Measurements from ENCODE around the gene PSRC1.

Gene PSRC1

DNA sequence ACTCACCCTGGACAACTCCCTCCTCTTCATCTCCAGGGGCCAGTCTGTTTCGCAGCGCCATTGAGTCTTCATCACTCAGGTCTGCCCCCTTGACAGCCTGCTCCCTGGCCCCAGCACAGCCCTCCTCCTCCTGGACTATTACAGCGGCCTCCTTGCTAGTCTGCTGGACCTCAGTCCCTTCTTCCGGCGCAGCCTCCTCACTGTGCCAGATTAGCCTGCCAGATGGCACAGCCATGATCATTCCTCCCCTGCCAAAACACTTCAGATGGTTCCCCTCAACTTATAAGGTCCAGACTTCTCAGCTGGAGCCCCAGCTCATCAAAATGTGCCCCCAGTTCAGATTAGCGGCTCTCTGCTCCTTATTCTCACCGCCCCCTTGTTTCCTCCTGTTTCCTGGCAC lies 40.6 kb downstream of the PSRC1 start:
- DNase-seq = no peak

DNA sequence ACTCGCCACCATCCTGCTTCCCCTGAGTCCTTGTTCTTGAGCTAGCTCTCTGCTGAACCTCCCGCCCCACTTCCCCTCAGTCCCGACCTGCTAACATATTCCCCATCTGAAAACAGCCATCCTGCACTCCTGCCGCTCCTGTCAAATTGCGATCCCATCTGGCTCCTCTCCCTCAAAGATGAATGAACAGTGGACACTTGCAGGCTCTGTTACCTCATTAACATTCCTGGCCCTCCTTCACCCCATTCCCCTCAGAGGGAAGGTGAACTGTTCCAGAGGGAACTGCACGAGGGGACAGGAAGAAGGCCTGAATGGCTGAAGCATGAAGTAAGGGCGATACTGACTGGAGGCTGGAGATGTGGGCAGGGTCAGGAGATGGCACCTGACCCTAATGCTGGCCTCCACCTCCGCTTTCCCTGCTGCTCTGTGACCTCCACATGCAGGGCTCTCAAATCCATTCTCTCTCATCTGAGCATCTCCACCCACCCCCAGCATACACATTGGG lies 41.1 kb downstream of the PSRC1 start:
- DNase-seq = no peak

DNA sequence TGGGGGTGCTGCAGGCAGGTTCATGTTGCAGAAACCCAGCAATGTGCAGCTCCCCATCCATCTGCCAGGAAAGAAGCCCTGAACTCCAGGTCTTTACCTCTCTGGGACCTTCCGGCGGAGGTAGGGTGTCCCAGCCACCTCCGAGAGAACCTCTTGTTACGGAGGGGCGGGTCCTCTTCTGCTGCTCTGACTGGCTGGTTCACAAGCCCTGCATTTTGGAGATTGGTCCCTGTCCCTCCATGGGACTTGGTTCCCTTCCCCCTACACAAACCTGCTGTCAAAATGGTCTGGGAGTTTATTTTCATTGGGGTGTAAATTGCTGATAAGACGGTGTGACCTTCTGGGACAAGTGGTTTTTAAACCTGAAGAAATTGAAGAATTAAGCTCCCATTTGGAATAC lies 41.6 kb downstream of the PSRC1 start:
- no peak for DNase-seq

DNA sequence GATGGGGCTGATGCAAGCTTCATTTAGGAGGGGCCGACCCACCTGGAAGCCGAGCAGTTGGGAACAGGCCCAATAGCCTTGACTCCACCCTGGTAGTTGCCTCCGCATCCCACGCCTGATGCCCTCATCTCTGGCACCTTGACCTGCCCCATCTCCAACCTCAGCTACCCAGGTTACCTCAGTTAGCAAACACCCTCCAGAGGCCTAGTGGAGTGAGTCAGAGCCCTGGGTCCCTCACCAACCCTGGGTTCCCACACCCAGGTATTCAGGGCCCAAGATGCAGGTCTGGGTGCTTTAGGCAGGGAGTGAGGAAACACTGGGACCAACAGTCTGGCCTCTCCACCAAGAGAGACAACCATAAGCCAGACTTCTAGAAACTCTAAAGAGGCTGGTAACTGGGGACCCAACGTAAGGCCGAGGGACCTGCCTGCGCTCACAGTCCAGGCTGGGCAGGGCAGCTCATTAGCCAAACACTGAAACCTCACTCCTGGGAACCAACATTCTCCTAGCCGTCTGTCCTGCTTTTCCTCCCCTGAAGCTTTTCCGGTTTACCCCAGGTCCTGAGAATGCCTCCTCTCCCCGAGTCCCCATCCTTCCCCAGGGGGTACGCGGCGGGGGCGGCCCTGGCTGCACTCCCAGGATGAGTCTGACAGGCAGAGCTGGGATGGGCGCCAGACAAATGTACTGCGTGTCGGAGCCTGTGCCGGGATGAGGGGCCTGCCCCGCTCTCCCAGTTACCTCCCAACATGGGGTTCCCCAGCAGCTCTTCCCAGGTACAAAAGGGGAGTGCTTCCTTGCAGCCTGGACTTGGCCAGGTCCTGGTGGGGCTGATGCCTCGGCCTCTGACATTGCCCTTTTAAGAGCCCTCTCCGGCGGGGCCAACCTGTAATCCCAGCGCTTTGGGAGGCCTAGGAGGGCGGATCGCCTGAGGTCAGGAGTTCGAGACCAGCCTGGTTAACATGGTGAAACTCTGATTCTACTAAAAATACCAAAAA lies 42.5 kb downstream of the PSRC1 start:
- no peak for DNase-seq

DNA sequence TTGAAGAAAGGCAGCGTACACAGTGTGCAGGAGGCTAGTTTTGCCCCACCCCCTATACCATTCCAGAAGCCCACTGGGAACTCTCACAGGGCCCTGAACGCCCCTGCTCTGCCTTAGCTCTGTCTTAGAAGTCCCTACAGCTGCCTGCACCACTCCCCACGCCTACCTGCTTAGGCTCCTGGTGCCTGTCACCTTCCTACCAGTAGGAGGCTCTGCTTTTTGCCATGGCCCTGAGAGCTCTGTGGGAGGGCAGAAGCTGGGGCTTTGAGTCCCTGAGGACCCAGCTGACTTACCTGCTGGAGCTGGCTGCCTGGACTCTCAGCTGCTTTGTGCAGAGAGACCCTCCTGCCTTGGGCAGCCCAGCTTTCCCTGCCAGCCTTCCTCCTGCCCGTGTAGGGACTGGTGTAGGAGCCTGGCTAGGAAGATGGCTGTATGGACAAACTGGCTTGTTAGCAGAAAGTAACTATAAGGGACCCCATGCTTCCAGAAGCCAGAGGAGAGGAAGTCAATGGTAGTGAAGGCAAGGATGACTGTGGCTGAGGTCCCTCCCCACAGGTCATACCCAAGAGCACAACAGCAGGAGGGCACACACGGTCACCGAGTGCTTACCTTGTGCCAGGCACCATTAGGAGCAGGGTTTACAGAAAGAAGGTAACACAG lies 43.4 kb downstream of the PSRC1 start:
- DNase-seq = no peak

DNA sequence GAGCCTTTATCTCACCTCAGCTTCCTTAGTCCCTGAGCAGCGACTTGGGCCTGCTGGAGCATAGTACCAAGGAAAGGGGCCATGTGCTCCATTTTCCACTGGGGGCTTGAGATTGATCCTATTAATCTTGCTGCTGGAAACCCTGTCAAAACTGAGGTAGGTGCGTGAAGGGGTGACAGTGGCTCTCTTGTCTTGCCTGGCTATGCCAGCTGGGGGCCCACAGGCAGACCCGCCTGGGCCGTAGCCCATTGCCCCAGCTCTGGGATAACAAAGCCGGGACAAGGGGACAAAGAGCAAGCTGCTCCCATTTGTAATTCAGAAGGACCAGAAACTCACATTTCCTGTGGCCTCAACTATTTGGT lies 43.9 kb downstream of the PSRC1 start:
- DNase-seq = no peak

DNA sequence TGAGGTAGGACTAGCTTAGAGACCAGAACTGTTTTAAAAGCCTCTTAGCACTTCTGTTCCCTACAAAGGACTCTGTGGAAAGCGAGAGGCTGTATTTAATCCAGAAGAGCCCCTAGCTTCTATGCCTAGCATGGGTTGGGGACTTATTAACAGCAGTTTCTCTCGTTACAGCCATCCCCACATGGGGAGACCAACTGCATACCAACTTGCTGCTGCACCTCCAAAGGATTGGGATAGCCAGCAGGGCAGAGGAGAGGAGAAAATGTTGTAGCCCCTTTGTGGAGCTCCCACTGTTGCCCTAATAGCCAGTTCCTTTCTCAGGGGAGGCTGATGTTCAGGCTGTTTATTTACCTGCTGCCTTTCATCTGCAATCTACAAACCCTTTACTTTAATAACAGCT lies 44.6 kb downstream of the PSRC1 start:
- DNase-seq = no peak

DNA sequence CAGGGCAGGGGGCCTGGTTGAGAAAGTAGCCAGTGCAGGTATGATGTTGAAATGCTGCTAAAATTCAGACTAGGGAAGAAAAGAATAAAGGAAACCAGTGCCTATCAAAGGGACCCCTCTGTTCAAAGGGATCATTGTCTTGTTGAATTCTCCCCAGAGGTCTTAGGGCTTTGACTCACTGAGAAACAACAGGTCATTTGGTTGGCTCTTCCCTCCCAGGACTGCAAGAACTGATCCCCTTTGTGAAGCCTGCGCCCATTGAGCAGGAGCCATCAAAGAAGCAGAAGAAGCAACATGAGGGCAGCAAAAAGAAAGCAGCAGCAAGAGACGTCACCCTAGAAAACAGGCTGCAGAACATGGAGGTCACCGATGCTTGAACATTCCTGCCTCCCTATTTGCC lies 45.4 kb downstream of the PSRC1 start:
- no peak for DNase-seq

DNA sequence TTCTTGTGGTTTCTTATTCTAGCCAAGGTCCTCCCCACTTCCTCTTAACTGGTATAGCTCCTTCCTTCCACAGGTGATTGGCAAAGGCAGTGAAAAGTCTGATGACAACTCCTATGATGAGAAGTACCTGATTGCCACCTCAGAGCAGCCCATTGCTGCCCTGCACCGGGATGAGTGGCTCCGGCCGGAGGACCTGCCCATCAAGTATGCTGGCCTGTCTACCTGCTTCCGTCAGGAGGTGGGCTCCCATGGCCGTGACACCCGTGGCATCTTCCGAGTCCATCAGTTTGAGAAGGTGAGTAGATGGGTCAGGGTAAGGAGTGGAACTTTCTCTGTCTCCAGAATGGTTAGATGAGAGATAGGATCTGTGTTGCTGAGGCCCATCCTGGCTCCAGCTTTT lies 47.8 kb downstream of the PSRC1 start:
- no peak for DNase-seq

DNA sequence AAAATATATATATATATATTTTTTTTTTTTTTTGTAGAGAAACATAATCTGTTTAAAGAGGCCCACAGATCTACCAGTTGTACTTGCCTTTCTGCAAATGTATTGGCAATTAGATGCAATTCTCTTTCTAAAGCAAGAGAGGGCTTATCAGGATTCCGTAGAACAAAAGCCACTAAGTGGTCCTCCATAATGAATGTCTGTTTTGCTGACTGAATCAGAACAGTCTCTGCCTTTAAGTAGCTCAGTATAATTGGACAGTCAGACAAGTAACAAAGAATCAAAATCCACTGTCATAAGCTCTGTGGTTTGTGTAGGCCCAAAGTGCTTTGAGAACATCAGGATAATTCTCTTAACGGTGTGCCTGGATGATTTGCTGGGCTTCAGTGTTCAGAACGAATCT lies 51.9 kb downstream of the PSRC1 start:
- DNase-seq = no peak

All from NCI-H1417 treated with DMSO at 0.1 percent for 48 hours (cell line).